GM12872 (cell line): ENCODE results near the gene EXD3.

ENCODE experiments used
- TF ChIP-seq, protein P1 (sequence below): IDR thresholded peaks from 3 replicates; pipeline ENCODE4 v1.5.1; 2011; ENCODE audit warnings: low read depth, mild to moderate bottlenecking, low read length, moderate library complexity; ENCODE audit not compliant: insufficient read depth

EXD3 gene

DNA sequence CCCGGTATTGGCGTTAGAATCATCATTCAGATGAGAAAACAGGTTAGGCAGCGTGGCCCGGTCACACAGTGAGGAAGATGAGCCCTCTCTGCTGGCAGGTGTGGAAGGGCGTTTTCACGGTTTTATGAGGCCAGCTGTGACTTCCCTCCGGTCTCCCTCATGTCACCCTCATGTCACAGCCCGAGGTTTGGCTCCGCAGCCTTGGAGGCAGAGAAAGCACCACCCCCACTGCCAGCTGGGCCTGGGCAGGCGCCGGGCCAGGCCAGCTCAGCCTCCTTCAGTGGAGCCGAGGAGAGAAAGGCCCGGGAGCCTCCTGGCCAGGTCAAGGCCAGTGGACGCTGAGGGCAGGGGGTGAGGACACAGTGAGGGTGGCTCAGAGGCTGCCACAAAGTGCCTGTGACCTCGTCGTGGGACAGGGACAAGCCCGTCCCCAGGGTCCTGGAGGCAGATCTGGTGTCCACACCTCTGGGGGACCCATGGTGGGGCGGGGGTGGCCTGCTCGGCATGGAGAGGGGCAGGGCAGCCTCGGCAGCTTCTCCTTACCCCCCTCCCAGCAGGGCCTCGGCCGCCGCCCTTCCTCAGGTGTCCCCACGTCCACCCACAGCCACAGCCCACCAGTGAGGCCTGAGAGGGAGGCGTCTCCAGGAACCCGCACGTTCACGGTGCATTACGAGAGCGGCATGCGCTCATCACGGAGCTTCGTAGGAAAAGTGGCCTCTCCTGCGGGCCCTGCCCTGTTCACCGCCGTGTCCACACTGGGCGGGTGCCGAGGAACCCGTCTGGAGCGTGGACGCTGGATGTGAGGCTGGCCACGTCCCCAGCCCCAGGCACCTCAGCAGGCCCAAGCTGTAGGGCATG lies 32.2 kb downstream of the EXD3 start:
- TF ChIP-seq, protein P1, sequence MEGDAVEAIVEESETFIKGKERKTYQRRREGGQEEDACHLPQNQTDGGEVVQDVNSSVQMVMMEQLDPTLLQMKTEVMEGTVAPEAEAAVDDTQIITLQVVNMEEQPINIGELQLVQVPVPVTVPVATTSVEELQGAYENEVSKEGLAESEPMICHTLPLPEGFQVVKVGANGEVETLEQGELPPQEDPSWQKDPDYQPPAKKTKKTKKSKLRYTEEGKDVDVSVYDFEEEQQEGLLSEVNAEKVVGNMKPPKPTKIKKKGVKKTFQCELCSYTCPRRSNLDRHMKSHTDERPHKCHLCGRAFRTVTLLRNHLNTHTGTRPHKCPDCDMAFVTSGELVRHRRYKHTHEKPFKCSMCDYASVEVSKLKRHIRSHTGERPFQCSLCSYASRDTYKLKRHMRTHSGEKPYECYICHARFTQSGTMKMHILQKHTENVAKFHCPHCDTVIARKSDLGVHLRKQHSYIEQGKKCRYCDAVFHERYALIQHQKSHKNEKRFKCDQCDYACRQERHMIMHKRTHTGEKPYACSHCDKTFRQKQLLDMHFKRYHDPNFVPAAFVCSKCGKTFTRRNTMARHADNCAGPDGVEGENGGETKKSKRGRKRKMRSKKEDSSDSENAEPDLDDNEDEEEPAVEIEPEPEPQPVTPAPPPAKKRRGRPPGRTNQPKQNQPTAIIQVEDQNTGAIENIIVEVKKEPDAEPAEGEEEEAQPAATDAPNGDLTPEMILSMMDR, result no peak

GRCh38 chr9:137389428-137389746 lies 33.6 kb downstream of the EXD3 start:
- TF ChIP-seq, protein P1, result no peak

GRCh38 chr9:137388589-137389427 lies 34.2 kb downstream of the EXD3 start:
- TF ChIP-seq, protein P1, result no peak

DNA sequence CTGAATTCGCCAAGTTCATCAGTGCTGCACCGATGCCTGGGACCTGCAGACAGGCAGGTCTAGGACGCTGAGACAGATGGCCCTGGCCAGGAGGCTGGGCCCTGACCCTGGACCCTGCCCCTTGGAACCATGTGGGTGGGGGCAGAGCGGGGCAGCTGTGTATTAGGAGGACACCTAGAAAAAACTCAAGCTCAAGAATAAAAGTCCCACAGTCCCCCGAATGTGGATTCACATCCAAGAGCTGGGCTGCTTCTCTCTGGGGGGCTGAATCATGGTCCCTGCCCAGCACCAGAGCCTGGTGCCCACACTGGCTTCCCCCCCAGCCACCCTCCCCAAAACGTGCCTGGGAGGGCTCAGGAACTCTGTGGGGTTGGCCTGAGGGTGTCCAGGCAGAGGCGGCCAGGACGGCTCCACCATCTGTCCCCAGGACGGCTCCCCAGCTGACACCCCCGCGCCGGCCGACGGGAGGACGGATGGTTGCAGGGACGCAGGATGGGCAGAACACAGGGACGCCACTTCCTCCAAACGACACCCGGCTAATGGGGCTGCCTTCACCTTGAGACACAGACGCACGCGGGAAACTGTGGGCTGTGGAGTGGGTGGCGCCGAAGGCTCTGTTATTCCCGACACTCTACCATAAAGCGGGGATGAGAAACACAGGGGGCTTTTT lies 34.9 kb downstream of the EXD3 start:
- TF ChIP-seq, protein P1, result no peak

DNA sequence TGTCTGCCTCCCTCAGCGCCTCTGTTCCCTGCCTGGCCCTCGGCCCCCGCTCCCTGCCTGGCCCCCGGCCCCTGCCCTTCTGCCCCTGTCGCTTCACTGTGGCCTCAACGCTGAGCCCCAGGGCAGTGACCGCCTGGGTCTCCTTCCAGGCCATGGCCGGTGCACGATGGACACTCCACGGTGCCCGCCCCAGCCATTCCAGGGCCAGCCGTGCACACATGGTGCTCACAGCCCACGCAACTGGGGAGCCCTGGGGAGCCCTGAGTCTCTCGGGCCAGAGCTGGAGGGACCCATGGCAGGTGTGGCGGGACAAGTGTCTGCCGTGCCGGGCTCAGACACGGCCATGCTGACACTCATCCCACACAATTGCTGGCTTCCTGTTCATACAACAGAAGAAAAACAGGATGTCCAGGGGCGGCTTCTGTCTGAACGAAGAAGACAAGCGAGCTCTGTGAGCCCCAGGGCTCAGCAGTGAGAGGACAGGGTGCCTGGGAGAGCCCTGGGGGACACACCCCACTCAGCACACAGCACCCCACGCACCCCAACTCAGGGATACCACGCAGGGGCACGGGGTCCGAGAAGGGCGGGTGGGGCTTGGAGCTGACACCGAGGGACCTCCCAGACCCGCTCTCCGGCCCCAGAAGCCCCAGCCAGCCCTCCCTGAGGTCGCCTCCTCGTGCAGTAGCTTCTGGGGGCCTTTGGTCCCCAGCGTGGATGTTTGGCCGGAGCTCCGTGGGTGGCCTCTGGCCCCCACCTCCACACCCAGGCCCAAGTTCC lies 35.7 kb downstream of the EXD3 start:
- TF ChIP-seq, protein P1, result no peak

DNA sequence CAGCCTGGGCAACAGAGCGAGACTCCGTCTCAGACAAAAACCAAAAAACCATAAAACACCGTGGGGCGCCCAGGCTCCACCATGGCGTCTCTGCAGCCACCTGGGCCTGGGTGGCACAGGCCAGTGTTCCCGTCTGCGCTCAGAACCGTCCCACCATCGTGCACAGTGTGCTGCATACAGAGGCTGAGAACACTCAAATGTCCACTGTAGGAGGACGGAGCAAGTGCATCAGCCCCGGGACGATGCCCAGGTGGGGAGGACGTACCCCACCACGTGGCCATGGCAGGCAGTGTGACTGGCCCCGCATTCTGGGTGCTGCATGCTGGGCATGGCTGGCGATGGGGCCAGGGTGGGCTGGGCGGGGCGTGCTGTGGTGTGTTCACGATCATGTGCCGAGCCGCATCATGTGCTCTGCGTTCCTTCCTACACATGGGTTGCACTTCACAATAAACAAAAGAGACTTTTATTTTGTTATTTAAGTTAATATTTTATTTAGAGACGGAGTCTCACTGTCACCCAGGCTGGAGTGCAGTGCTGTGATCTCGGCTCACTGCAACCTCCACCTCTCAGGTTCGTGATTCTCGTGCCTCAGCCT lies 37.8 kb downstream of the EXD3 start:
- TF ChIP-seq, protein P1, result no peak
